GM12873 (cell line): ENCODE measurements around the gene TACC2.

ENCODE experiments used
- CTCF ChIP-seq: IDR thresholded peaks from 2 replicates; pipeline ENCODE4 v1.5.1; 2012; ENCODE audit warnings: low read depth, mild to moderate bottlenecking, moderate library complexity, low read length, control low read depth; ENCODE audit not compliant: insufficient read depth; ENCODE audit errors: missing control alignments

Gene TACC2

GRCh38 chr10:122176232-122177213 lies 187.6 kb downstream of the TACC2 start:
- no peak for TF ChIP-seq CTCF

DNA sequence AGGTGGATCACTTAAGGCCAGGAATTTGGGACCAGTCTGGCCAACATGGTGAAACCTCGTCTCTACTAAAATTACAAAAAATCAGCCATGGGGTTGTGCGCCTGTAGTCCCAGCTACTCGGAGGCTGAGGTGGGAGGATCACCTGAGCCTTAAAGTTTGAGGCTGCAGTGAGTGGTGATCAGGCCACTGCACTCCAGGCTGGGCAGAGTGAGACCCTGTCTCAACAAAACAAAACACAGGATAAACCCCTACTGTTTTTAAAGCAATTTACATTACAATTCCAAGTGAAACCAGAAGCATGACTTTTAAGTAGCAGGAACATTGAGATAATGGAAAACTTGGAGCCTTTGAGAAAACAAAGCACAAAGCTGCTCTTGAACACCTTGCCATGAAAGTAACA lies 189.7 kb downstream of the TACC2 start:
- TF ChIP-seq CTCF = no peak

DNA sequence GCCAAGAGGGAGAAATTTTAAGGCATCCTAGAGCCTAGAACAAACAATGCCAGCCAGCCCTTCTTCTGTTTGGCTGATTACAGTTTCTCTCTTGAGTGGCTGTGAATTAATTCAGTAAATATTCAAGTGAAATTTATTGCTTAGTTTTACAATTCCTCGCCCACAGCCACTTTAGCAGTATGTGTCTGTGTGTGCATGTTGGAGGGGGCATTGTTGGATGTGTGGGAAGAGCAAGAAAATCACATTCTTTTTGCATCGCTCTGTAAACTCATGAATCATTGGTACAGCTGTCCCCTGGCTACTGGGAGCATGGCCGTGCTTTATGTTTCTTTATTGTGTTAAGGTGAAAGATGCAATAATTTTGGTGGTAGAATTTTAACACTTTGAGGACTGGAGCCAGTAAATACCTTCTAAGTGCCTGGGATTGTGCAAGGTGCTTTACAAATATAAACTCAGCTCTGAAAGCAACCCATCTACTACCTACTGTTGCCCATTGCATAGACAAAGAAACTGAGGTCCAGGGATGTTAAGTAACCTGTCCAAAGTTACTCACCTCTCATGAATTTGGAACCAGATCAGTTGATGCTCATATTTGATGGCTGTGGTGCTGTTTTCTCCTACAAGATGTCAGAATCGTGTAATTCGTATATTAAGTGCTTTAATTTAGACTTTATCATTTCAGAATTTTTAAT lies 192.2 kb downstream of the TACC2 start:
- no peak for TF ChIP-seq CTCF

DNA sequence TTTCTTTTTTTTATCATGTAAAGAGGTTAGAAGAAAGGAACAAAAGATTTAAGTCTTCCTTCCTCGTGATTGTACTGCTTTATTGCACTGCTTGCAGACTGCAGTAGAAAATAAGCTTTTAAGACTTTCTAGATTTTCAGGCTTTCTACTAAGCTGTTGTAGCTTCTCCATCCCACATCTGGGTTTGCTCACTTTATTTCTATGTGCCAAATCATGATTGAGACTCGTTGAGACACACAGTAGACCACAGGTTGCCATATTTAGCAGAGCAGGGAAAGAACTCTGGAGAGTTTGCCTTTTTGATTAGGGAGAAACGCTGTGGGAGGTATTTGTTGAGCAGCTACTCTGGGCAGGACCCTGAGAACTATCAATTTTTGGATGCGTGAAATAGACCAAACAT lies 192.9 kb downstream of the TACC2 start:
- no peak for TF ChIP-seq CTCF

GRCh38 chr10:122182308-122182707 lies 193.3 kb downstream of the TACC2 start:
- no peak for TF ChIP-seq CTCF

- no peak for TF ChIP-seq CTCF
Observed at GRCh38 chr10:122184254-122184653, 195.3 kb downstream of the TACC2 start.

- TF ChIP-seq CTCF = no peak
Observed at GRCh38 chr10:122185643-122186042, 196.7 kb downstream of the TACC2 start.
